NCI-H187 (cell line): ENCODE measurements around the gene MYF6.
"Not testable (repeated sequence)": the region's sequence is repeated elsewhere in the genome, so short reads cannot be mapped to it uniquely, and the experiment has no call there.

Experiments used
- DNase-seq, 2 experiments: peaks; one replicate each; lab custom pipeline; 2025; lab: John Stamatoyannopoulos, UW

The MYF6 gene

GRCh38 chr12:80707126-80707829, at the start of gene MYF6:
Gene MYF6 (plus strand): TSS chr12:80707634. CDS start chr12:80707720, 86 bp downstream.
- no peak for DNase-seq

- DNase-seq = no peak
Measured at GRCh38 chr12:80659512-80660063, 47.8 kb upstream of the MYF6 start.

GRCh38 chr12:80662586-80662985, 44.8 kb upstream of the MYF6 start:
- DNase-seq = no peak

- DNase-seq = no peak
Measured at GRCh38 chr12:80670214-80670613, 37.2 kb upstream of the MYF6 start.

- not testable (repeated sequence) for DNase-seq
Measured at GRCh38 chr12:80676042-80676636, 31.3 kb upstream of the MYF6 start.

GRCh38 chr12:80676856-80677255, 30.6 kb upstream of the MYF6 start:
- DNase-seq = no peak

- no peak for DNase-seq
Measured at GRCh38 chr12:80677994-80678393, 29.4 kb upstream of the MYF6 start.

- no peak for DNase-seq
Measured at GRCh38 chr12:80679346-80680131, 27.9 kb upstream of the MYF6 start.

GRCh38 chr12:80681287-80681686, 26.1 kb upstream of the MYF6 start:
- no peak for DNase-seq

GRCh38 chr12:80681786-80682185, 25.6 kb upstream of the MYF6 start:
- DNase-seq = no peak

GRCh38 chr12:80684077-80684495, 23.3 kb upstream of the MYF6 start:
- DNase-seq = no peak

GRCh38 chr12:80690090-80690489, 17.3 kb upstream of the MYF6 start:
- no peak for DNase-seq

GRCh38 chr12:80690513-80690912, 16.9 kb upstream of the MYF6 start:
- no peak for DNase-seq

GRCh38 chr12:80692114-80692513, 15.3 kb upstream of the MYF6 start:
- DNase-seq = no peak

- no peak for DNase-seq
Measured at GRCh38 chr12:80697270-80697887, 10.1 kb upstream of the MYF6 start.

GRCh38 chr12:80698256-80698655, 9.2 kb upstream of the MYF6 start:
- DNase-seq = no peak

GRCh38 chr12:80698847-80699542, 8.4 kb upstream of the MYF6 start:
- DNase-seq = no peak

GRCh38 chr12:80700327-80700726, 7.1 kb upstream of the MYF6 start:
- no peak for DNase-seq

- no peak for DNase-seq
Measured at GRCh38 chr12:80701388-80701787, 6.0 kb upstream of the MYF6 start.

- no peak for DNase-seq
Measured at GRCh38 chr12:80702889-80703805, 4.3 kb upstream of the MYF6 start.

GRCh38 chr12:80704420-80704819, 3.0 kb upstream of the MYF6 start:
- DNase-seq = no peak
